Karpas-422 (cell line): ENCODE data around the gene MTREX. TPM values are rescaled to one million over a fixed set of nuclear protein-coding genes. Genes with fewer than 3 reads are reported as not detected.

ENCODE experiments used
- DNase-seq: peaks from one replicate; pipeline ENCODE4 v3.0.0-alpha.2; 2015
- H2AFZ ChIP-seq: fragments of 200-600 bp; sonication (generic); 2 replicates; pipeline ENCODE4 v1.6.1; 2014; ENCODE audit warnings: antibody characterized with exemption, low read length, mixed read lengths
- H3K27ac ChIP-seq: fragments of 200-600 bp; sonication (generic); 2 replicates; pipeline ENCODE4 v1.5.1; 2014; ENCODE audit warnings: mild to moderate bottlenecking, low read length, moderate library complexity
- H3K27me3 ChIP-seq: fragments of 200-600 bp; sonication (generic); 2 replicates; pipeline ENCODE4 v1.6.1; 2014; ENCODE audit warnings: low read length, mixed read lengths
- H3K36me3 ChIP-seq: fragments of 200-600 bp; sonication (generic); 2 replicates; pipeline ENCODE4 v1.6.1; 2014; ENCODE audit warnings: low read length, mixed read lengths; ENCODE audit not compliant: insufficient read depth
- H3K4me1 ChIP-seq: fragments of 200-600 bp; sonication (generic); 2 replicates; pipeline ENCODE4 v1.6.1; 2014; ENCODE audit warnings: mild to moderate bottlenecking, low read length, mixed read lengths
- H3K4me2 ChIP-seq: fragments of 200-600 bp; sonication (generic); 2 replicates; pipeline ENCODE4 v1.6.1; 2014; ENCODE audit warnings: low read length, low read depth, mild to moderate bottlenecking; ENCODE audit not compliant: poor library complexity, severe bottlenecking
- H3K4me3 ChIP-seq: fragments of 200-600 bp; sonication (generic); 2 replicates; pipeline ENCODE4 v1.5.1; 2014; ENCODE audit warnings: mild to moderate bottlenecking, antibody characterized with exemption, low read length, mixed read lengths
- H3K79me2 ChIP-seq: fragments of 200-600 bp; sonication (generic); 2 replicates; pipeline ENCODE4 v1.6.1; 2014; ENCODE audit warnings: mild to moderate bottlenecking, low read length, mixed read lengths
- H3K9ac ChIP-seq: fragments of 200-600 bp; sonication (generic); 2 replicates; pipeline ENCODE4 v1.6.0; 2014; ENCODE audit warnings: low read length
- H3K9me2 ChIP-seq: fragments of 200-600 bp; sonication (generic), shearing (Covaris generic); replicated peaks from 2 replicates; pipeline ENCODE4 v1.6.0; 2014; ENCODE audit warnings: mild to moderate bottlenecking, low read length, moderate library complexity; ENCODE audit not compliant: insufficient read depth
- H3K9me3 ChIP-seq: fragments of 300-700, 200-600 bp; sonication (generic); 2 replicates; pipeline ENCODE4 v1.6.1; 2014; ENCODE audit warnings: low read length, mixed read lengths
- H4K20me1 ChIP-seq: fragments of 200-600 bp; sonication (generic); 2 replicates; pipeline ENCODE4 v1.6.1; 2014; ENCODE audit warnings: mild to moderate bottlenecking, antibody characterized with exemption, low read length, low read depth; ENCODE audit not compliant: insufficient read depth
- total RNA-seq: library from RNA; depleted of rRNA; stranded (reverse); fragments of >200 nt; shearing (Covaris generic); gene quantifications from 2 replicates; pipeline ENCODE4 v1.2.3, GENCODE V29; 2014; ENCODE audit warnings: low replicate concordance; rRNA removed

The MTREX gene
- total RNA-seq, 1 experiment from 2014 or later: 79.9 TPM

DNA sequence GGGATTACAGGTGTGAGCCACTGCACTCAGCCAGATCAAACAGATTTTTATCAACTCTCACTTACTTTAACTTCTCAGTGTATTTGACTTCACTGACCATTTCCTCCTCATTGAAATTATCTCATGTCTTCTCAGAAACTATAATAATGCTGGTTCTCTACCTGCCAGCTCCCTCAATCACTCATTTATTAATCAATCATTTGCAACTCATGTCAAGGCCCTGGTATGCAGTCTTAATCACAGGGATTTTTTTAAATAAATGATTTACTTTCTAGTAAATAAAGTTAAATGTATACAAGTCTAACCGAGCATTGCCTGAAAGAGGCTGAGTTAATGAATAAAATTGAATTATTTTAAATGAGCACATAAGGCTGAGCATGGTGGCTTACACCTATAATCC lies 163.7 kb downstream of the MTREX start:
- Histone ChIP-seq H3K4me3 (no peak overlapping the region), H3K9me2 (no peaks in the 10 kb centered on the region), H3K9me3 (no peaks in the 10 kb centered on the region), H3K27me3 (no peaks in the 10 kb centered on the region), H4K20me1 (no peaks in the 10 kb centered on the region), H3K36me3 (no peaks in the 10 kb centered on the region), H3K4me1 (no peaks in the 10 kb centered on the region), H3K4me2 (no peak overlapping the region), H3K79me2 (no peaks in the 10 kb centered on the region), H3K9ac (no peak overlapping the region), H2AFZ (no peak overlapping the region), H3K27ac (no peak overlapping the region)
- DNase-seq: no peak

DNA sequence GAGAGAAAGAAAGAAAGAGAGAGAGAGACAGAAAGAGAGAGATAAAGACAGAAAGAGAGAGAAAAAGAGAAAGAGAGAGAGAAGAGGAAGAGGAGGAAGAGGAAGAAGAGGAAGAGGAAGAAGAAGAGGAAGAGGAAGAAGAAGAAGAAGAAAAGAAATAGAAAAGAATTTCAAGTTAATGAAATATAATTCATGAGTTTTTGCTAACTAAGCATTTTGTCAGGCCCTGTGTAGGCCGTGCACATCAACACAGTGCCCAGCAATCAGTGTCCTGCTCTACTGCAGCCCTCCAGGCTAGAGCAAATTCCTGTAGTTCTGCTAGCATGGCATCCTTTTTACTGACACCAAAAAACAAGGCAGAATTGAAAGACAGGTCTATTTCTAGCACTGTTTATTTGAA lies 164.9 kb downstream of the MTREX start:
- no peaks in the 10 kb centered on the region for H3K27me3 ChIP-seq
- no peak for DNase-seq
- H3K9ac ChIP-seq: no peak overlapping the region
- H3K4me3 ChIP-seq: no peak overlapping the region
- no peaks in the 10 kb centered on the region for H4K20me1 ChIP-seq
- no peaks in the 10 kb centered on the region for H3K9me3 ChIP-seq
- no peak overlapping the region for H3K27ac ChIP-seq
- H3K36me3 ChIP-seq: no peaks in the 10 kb centered on the region
- no peak overlapping the region for H3K4me2 ChIP-seq
- no peaks in the 10 kb centered on the region for H3K79me2 ChIP-seq
- H3K4me1 ChIP-seq: no peaks in the 10 kb centered on the region
- no peak overlapping the region for H2AFZ ChIP-seq
- H3K9me2 ChIP-seq: no peaks in the 10 kb centered on the region

Other genes starting within 250 kb of the MTREX start
- gene GZMA, start 205.3 kb upstream of the MTREX start, total RNA-seq: not detected in 2 replicates
- not detected in 2 replicates for gene GPX8, start 147.8 kb upstream of the MTREX start, total RNA-seq
- not detected in 2 replicates for gene CDC20B, start 134.8 kb upstream of the MTREX start, total RNA-seq
- 0.14 and 0.37 TPM in 2 replicates for gene MCIDAS, start 80.7 kb upstream of the MTREX start, total RNA-seq
- gene CCNO, start 74.4 kb upstream of the MTREX start, total RNA-seq: 2.2 and 5.0 TPM in 2 replicates
- 13.2 and 23.5 TPM in 2 replicates for gene DHX29, start 295 bp upstream of the MTREX start, total RNA-seq
- gene PLPP1, start 227.0 kb downstream of the MTREX start, total RNA-seq: 4.7 and 5.9 TPM in 2 replicates